Measurements from ENCODE around the gene SYNPO.

DNA sequence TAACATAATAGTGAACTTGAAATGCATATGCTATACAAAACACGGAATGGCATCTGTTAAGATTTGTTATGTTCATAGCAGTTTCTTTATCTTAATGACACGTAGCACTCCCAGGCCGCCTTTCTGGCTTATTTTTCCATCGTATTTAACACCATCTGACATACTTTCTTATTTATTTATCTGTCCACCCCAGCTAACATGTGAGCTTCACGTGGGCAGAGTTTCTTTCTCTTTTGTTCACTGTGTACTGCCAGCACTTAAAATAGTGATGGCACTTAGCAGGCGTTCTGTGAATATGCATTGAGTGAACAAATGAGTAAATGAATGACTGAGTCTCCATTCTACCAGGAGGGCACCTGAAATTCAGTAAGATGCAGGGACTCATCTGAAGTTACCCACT is 29.4 kb upstream of the SYNPO start:
- TF ChIP-seq, protein P1, sequence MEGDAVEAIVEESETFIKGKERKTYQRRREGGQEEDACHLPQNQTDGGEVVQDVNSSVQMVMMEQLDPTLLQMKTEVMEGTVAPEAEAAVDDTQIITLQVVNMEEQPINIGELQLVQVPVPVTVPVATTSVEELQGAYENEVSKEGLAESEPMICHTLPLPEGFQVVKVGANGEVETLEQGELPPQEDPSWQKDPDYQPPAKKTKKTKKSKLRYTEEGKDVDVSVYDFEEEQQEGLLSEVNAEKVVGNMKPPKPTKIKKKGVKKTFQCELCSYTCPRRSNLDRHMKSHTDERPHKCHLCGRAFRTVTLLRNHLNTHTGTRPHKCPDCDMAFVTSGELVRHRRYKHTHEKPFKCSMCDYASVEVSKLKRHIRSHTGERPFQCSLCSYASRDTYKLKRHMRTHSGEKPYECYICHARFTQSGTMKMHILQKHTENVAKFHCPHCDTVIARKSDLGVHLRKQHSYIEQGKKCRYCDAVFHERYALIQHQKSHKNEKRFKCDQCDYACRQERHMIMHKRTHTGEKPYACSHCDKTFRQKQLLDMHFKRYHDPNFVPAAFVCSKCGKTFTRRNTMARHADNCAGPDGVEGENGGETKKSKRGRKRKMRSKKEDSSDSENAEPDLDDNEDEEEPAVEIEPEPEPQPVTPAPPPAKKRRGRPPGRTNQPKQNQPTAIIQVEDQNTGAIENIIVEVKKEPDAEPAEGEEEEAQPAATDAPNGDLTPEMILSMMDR (optimal IDR thresholded peaks at IDR 0.05 in 1 of 3, IDR thresholded peaks at IDR 0.05 in 1 of 3, conservative IDR thresholded peaks at IDR 0.05 in 1 of 3; ENCODE audit: extremely low read depth in 1 of 3, insufficient read depth in 2 of 3, low read length in 3 of 3): no peak
- TF ChIP-seq EZH2 (IDR thresholded peaks at IDR 0.05; ENCODE audit: low read length): no peak
